Endodermal cell (in vitro differentiated cells): ENCODE results near the gene PGRMC2. TPM values are rescaled to one million over a fixed set of nuclear protein-coding genes. Genes with fewer than 3 reads are reported as not detected.

Experiments used
- DNase-seq: peaks from one replicate; pipeline ENCODE4 v3.0.0-alpha.2; 2017
- H3K27ac ChIP-seq: 2 replicates; pipeline ENCODE4 v1.5.1; 2013; ENCODE audit warnings: mild to moderate bottlenecking, low read depth, low read length, moderate library complexity
- H3K27me3 ChIP-seq: 2 replicates; pipeline ENCODE4 v1.6.1; 2013; ENCODE audit warnings: mild to moderate bottlenecking, low read length, moderate library complexity; ENCODE audit not compliant: insufficient read depth, control insufficient read depth, poor library complexity, severe bottlenecking
- H3K36me3 ChIP-seq: 2 replicates; pipeline ENCODE4 v1.7.0; 2013; ENCODE audit warnings: mild to moderate bottlenecking, low read length, moderate library complexity; ENCODE audit not compliant: control insufficient read depth, insufficient read depth
- H3K4me1 ChIP-seq: one replicate; pipeline ENCODE4 v1.7.0; 2013; ENCODE audit warnings: low read length; ENCODE audit not compliant: control insufficient read depth, insufficient read depth
- H3K4me3 ChIP-seq: 2 replicates; pipeline ENCODE4 v1.5.1; 2013; ENCODE audit warnings: mild to moderate bottlenecking, low read length, moderate library complexity
- H3K9ac ChIP-seq: 2 replicates; pipeline ENCODE4 v1.6.1; 2013; ENCODE audit warnings: mild to moderate bottlenecking, low read length, moderate library complexity; ENCODE audit not compliant: poor library complexity, severe bottlenecking; ENCODE audit errors: extremely low read depth
- H3K9me3 ChIP-seq: 2 replicates; pipeline ENCODE4 v1.6.1; 2013; ENCODE audit warnings: mild to moderate bottlenecking, low read length, moderate library complexity; ENCODE audit not compliant: control insufficient read depth
- H3K27ac Mint-ChIP-seq: 2 replicates; pipeline ENCODE4 v1.8.0; 2020; ENCODE audit warnings: mixed read lengths
- H3K27me3 Mint-ChIP-seq: 2 replicates; pipeline ENCODE4 v1.8.0; 2021; ENCODE audit warnings: mild to moderate bottlenecking, mixed read lengths; ENCODE audit not compliant: insufficient read depth
- H3K36me3 Mint-ChIP-seq: 2 replicates; pipeline ENCODE4 v1.8.0; 2020; ENCODE audit warnings: low read depth, mixed read lengths
- H3K4me1 Mint-ChIP-seq: 2 replicates; pipeline ENCODE4 v1.8.0; 2020; ENCODE audit warnings: mixed read lengths
- H3K4me3 Mint-ChIP-seq: 2 replicates; pipeline ENCODE4 v1.8.0; 2020; ENCODE audit warnings: mild to moderate bottlenecking, moderate library complexity, mixed read lengths
- H3K9me3 Mint-ChIP-seq: 2 replicates; pipeline ENCODE4 v1.8.0; 2020; ENCODE audit warnings: mild to moderate bottlenecking, mixed read lengths
- CTCF ChIP-seq: fragments of 200-600 bp; sonication (generic); conservative IDR thresholded peaks from 2 replicates; pipeline ENCODE4 v1.5.0; 2021; ENCODE audit warnings: antibody characterized with exemption, mild to moderate bottlenecking
- WGBS, 2 experiments: methylation state at CpG; one replicate each; pipeline versions ENCODE4 v1.1.5 to v1.1.7; 2013; ENCODE audit warnings: missing lambda C conversion rate in 2 of 2, mixed read lengths in 1 of 2; ENCODE audit not compliant: insufficient coverage in 1 of 2, insufficient read length in 1 of 2; 5-methylcytosine and 5-hydroxymethylcytosine counted together
- total RNA-seq, 2 donors: library from RNA; stranded (reverse); fragmentation: NEBNext Ultra II Directional in 1 of 2; extraction: Animal tissue kit (Norgen Biotek cat#: 25700) in 1 of 2; gene quantifications; 2 replicates in 1 of 2; 3 replicates in 1 of 2; pipeline ENCODE4 v1.2.1, GENCODE V29; 2021

Gene PGRMC2
- total RNA-seq, 2 donors from 2014 or later: 57.0 to 68.5 TPM

DNA sequence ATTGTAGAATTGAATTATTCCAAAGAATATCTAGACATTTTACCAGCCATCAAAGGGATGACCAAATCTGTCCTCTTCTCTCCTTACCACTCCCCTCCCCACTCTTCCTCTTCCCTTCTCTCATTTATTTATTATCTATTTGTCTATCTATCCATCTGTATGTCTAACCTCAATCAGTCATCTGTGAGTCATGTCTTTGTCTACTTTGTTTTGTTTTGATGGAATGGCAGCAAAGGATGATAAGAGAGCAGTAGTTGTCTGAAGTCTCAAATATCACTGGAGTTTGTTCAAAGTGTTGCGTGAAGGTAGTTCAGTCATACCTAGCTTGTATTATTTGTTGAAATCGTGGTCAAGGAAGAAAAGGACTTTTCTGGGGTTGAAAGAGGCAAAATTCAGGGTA, 34.7 kb upstream of the PGRMC2 start:
- H3K4me3 ChIP-seq: peak overlapping the region; percentile 52
- no peak for TF ChIP-seq CTCF
- H3K9me3 ChIP-seq: no peaks in the 10 kb centered on the region
- WGBS, 2 experiments: 90 to 95% methylated on average over 2 of the region's 2 CpGs
- Mint-ChIP-seq H3K9me3 (no peaks in the 10 kb centered on the region), H3K27me3 (no peaks in the 10 kb centered on the region), H3K36me3 (no peaks in the 10 kb centered on the region), H3K4me1 (peaks cover 3% of the 10 kb centered on the region), H3K27ac (no peak overlapping the region), H3K4me3 (no peak overlapping the region)
- H3K9ac ChIP-seq: peak overlapping the region; percentile 63
- no peak overlapping the region for H3K27ac ChIP-seq
- H3K27me3 ChIP-seq: no peaks in the 10 kb centered on the region
- peaks cover 12% of the 10 kb centered on the region for H3K4me1 ChIP-seq
- no peaks in the 10 kb centered on the region for H3K36me3 ChIP-seq
- no peak for DNase-seq

DNA sequence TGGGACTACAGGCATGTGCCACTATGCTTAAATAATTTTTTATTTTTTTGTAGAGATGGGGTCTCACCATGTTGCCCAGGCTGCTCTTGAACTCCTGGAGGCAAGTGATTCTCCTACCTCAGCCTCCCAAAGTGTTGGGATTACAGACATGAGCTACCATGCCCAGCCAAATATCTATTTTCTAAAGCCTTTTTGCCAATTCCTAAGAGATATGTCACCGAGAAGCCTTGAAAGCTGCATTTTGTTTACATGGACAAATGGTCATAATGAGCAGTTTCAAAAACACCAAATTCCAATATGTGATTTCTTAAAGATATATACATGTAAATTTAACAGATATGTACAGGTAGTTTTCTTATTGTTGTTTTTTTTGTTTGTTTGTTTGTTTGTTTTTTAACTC, 33.0 kb upstream of the PGRMC2 start:
- Histone ChIP-seq H3K9me3 (no peaks in the 10 kb centered on the region), H3K9ac (no peak overlapping the region), H3K4me3 (no peak overlapping the region), H3K36me3 (no peaks in the 10 kb centered on the region), H3K4me1 (peaks cover 12% of the 10 kb centered on the region), H3K27me3 (no peaks in the 10 kb centered on the region), H3K27ac (no peak overlapping the region)
- Mint-ChIP-seq H3K4me1 (no peaks in the 10 kb centered on the region), H3K27me3 (no peaks in the 10 kb centered on the region), H3K9me3 (no peaks in the 10 kb centered on the region), H3K36me3 (no peaks in the 10 kb centered on the region), H3K4me3 (no peak overlapping the region), H3K27ac (no peak overlapping the region)
- no peak for TF ChIP-seq CTCF
- WGBS, 2 experiments: 83% methylated on average over 1 of the region's 1 CpG; no CpG with 5 or more reads in 1 of the 2 experiments
- no peak for DNase-seq

DNA sequence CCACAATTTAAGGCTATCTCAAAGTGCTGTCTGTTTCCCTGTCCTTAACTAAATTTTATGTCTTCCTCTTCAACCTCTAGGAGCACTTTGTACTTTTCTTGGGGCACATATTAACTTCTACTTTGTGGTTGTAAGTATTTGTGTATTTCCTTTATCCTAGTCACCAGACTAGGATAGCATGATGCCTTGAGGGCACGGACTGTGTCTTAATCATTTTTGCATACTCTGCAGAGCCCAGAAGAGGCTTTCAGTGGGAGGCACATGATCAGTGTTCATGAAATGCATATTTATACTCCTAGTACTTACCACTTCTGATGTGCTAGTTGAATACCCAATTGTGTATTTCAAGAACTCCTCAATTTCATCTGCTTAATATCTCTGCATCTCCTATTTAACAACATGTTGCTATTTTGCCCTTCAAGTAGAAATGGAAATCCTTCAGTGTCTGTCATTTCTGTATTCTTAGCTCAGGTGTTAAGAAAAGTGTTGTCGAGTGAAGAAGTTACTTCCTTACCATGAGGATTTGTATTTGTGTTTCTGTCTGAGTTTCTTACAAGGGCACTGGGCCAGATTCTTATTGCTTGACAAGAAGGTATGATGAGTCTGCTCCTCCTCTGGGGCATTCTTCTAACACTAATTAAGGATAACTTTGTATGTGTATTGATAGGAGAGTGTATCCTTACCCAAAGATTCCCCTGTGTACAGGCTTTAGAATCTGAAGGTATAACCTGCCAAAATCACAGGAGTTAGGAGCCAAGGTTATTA, 28.3 kb upstream of the PGRMC2 start:
- Mint-ChIP-seq H3K36me3 (no peaks in the 10 kb centered on the region), H3K9me3 (no peaks in the 10 kb centered on the region), H3K4me3 (no peak overlapping the region), H3K27ac (no peak overlapping the region), H3K27me3 (no peaks in the 10 kb centered on the region), H3K4me1 (no peaks in the 10 kb centered on the region)
- Histone ChIP-seq H3K9me3 (no peaks in the 10 kb centered on the region), H3K9ac (no peak overlapping the region), H3K4me3 (no peak overlapping the region), H3K27me3 (no peaks in the 10 kb centered on the region), H3K36me3 (no peaks in the 10 kb centered on the region), H3K4me1 (no peaks in the 10 kb centered on the region), H3K27ac (no peak overlapping the region)
- WGBS, 2 experiments: 80 to 89% methylated on average over 1 to 2 of the region's 2 CpGs
- TF ChIP-seq CTCF: no peak
- DNase-seq: no peak
